GM21528 (cell line): ENCODE measurements around the gene AADACL4.
"Not testable (repeated sequence)": the region's sequence is repeated elsewhere in the genome, so short reads cannot be mapped to it uniquely, and the experiment has no call there.

ENCODE experiments used
- ATAC-seq: cut with Tn5 transposase; IDR thresholded peaks from one replicate; pipeline ENCODE4 v1.9.1; 2021; ENCODE audit warnings: mild to moderate bottlenecking, moderate library complexity; ENCODE audit not compliant: unreplicated experiment, low FRiP score

The AADACL4 gene

GRCh38 chr1:12656575-12656974 lies 12.7 kb downstream of the AADACL4 start:
- ATAC-seq = no peak

GRCh38 chr1:12657060-12657884 lies 13.4 kb downstream of the AADACL4 start:
- no peak for ATAC-seq

GRCh38 chr1:12657885-12658512 lies 14.1 kb downstream of the AADACL4 start:
- ATAC-seq = not testable (repeated sequence)

GRCh38 chr1:12658531-12659453 lies 14.9 kb downstream of the AADACL4 start:
- ATAC-seq = peak; percentile 70

- ATAC-seq = no peak
Measured at GRCh38 chr1:12661606-12662219, 17.8 kb downstream of the AADACL4 start.

- no peak for ATAC-seq
Measured at GRCh38 chr1:12662556-12662955, 18.7 kb downstream of the AADACL4 start.

- ATAC-seq = no peak
Measured at GRCh38 chr1:12665511-12665910, 21.6 kb downstream of the AADACL4 start.

- ATAC-seq = no peak
Measured at GRCh38 chr1:12666141-12666735, 22.4 kb downstream of the AADACL4 start.

GRCh38 chr1:12669529-12670068 lies 25.7 kb downstream of the AADACL4 start:
- ATAC-seq = no peak

- no peak for ATAC-seq
Measured at GRCh38 chr1:12674358-12674757, 30.5 kb downstream of the AADACL4 start.

GRCh38 chr1:12676122-12676521 lies 32.2 kb downstream of the AADACL4 start:
- ATAC-seq = not testable (repeated sequence)

GRCh38 chr1:12677565-12677964 lies 33.7 kb downstream of the AADACL4 start:
- ATAC-seq = no peak

- ATAC-seq = no peak
Measured at GRCh38 chr1:12678350-12678749, 34.5 kb downstream of the AADACL4 start.

- ATAC-seq = no peak
Measured at GRCh38 chr1:12678820-12679219, 34.9 kb downstream of the AADACL4 start.

GRCh38 chr1:12690156-12690555 lies 46.3 kb downstream of the AADACL4 start:
- ATAC-seq = no peak

- ATAC-seq = no peak
Measured at GRCh38 chr1:12692967-12693782, 49.3 kb downstream of the AADACL4 start.

- no peak for ATAC-seq
Measured at GRCh38 chr1:12696658-12697057, 52.8 kb downstream of the AADACL4 start.

- no peak for ATAC-seq
Measured at GRCh38 chr1:12697397-12697796, 53.5 kb downstream of the AADACL4 start.
